Liver (tissue), 3 donors: ENCODE results near the gene NDUFA13.

Source experiments
- EGR1 ChIP-seq, 2 donors: IDR thresholded peaks; 2 replicates each; pipeline ENCODE4 v1.6.1; 2016 to 2018; ENCODE audit warnings: antibody characterized with exemption in 2 of 2, low read depth in 2 of 2
- JUND ChIP-seq, 2 donors: IDR thresholded peaks; 2 replicates each; pipeline ENCODE4 v1.6.1; 2016; ENCODE audit warnings: antibody characterized with exemption in 2 of 2
- RAD21 ChIP-seq, 2 donors: IDR thresholded peaks; 2 replicates each; pipeline ENCODE4 v1.6.1; 2016; ENCODE audit warnings: antibody characterized with exemption in 2 of 2, mild to moderate bottlenecking in 2 of 2
- REST ChIP-seq: IDR thresholded peaks from 2 replicates; pipeline ENCODE4 v1.6.1; 2016; ENCODE audit warnings: antibody characterized with exemption, mild to moderate bottlenecking
- YY1 ChIP-seq: IDR thresholded peaks from 2 replicates; pipeline ENCODE4 v1.6.1; 2016; ENCODE audit warnings: antibody characterized with exemption, mild to moderate bottlenecking
- TF ChIP-seq, protein P1 (sequence below): fragments of 150-350 bp; IDR thresholded peaks from 2 replicates; pipeline ENCODE4 v1.5.1; 2017; ENCODE audit warnings: improper control_type of control experiment, low read depth, low read length; ENCODE audit not compliant: missing input control
- donor health status: healthy.
- donor health status: healthy.

GRCh38 chr19:19502808-19503602 lies 13.0 kb upstream of the NDUFA13 start:
- TF ChIP-seq EGR1 (IDR thresholded peaks at IDR 0.05; ENCODE audit: low read depth in 2 of 2) (no peak), JUND (IDR thresholded peaks at IDR 0.05) (no peak), RAD21 (IDR thresholded peaks at IDR 0.05) (no peak), YY1 (no peak), REST (no peak)
- TF ChIP-seq, protein P1, sequence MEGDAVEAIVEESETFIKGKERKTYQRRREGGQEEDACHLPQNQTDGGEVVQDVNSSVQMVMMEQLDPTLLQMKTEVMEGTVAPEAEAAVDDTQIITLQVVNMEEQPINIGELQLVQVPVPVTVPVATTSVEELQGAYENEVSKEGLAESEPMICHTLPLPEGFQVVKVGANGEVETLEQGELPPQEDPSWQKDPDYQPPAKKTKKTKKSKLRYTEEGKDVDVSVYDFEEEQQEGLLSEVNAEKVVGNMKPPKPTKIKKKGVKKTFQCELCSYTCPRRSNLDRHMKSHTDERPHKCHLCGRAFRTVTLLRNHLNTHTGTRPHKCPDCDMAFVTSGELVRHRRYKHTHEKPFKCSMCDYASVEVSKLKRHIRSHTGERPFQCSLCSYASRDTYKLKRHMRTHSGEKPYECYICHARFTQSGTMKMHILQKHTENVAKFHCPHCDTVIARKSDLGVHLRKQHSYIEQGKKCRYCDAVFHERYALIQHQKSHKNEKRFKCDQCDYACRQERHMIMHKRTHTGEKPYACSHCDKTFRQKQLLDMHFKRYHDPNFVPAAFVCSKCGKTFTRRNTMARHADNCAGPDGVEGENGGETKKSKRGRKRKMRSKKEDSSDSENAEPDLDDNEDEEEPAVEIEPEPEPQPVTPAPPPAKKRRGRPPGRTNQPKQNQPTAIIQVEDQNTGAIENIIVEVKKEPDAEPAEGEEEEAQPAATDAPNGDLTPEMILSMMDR: no peak
